Measurements from ENCODE around the gene HYPK. TPM values are rescaled to one million over a fixed set of nuclear protein-coding genes. Genes with fewer than 3 reads are reported as not detected.
A peak's percentile ranks its signal among the peaks of the same experiment; 100 is the strongest.
"Not testable (repeated sequence)": the region's sequence is repeated elsewhere in the genome, so short reads cannot be mapped to it uniquely, and the experiment has no call there.

Gene HYPK
- total RNA-seq, 6 experiments from 2014 or later, result 6.1 to 17.4 (median 9.1) TPM

DNA sequence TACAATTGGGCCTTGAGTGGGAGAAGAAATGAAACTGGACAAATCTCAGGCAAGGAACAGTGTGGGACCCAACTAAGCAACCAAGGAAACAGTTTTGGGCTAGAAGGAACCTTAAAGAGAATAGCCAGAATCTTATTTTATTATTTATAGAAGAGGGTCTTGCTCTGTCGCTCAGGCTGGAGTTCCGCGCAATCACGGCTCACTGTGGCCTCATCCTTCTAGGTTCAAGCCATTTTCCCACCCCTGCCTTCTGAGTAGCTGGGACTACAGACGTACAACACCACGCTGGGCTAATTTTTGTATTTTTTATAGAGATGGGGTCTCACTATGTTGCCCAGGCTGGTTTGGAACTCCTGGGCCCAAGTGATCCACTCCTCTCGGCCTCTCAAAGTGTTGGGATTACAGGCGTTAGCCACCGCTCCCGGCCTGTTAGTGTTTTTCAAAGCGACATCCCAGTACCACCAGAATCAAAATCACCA, 25.7 kb downstream of the HYPK start:
- intact Hi-C loops (cut with DNase I), result no loop called here
- Histone ChIP-seq H3K27ac (no peak overlapping the region), H3K9me3 (no peaks in the 10 kb centered on the region), H3K4me1 (peaks cover 0 to 20% (median 5%) of the 10 kb centered on the region in 4 donors), H3K36me3 (no peaks in the 10 kb centered on the region), H3K4me3 (peak overlapping the region in 2 of 3 donors; percentile 46 to 57), H3K27me3 (no peaks in the 10 kb centered on the region)
- WGBS (ENCODE audit: insufficient coverage, low coverage, low lambda C conversion rate, missing lambda C conversion rate), result 91% methylated on average over 11 of the region's 11 CpGs
- TF ChIP-seq POLR2A (IDR thresholded peaks at IDR 0.05), result no peak
- TF ChIP-seq, protein P1, sequence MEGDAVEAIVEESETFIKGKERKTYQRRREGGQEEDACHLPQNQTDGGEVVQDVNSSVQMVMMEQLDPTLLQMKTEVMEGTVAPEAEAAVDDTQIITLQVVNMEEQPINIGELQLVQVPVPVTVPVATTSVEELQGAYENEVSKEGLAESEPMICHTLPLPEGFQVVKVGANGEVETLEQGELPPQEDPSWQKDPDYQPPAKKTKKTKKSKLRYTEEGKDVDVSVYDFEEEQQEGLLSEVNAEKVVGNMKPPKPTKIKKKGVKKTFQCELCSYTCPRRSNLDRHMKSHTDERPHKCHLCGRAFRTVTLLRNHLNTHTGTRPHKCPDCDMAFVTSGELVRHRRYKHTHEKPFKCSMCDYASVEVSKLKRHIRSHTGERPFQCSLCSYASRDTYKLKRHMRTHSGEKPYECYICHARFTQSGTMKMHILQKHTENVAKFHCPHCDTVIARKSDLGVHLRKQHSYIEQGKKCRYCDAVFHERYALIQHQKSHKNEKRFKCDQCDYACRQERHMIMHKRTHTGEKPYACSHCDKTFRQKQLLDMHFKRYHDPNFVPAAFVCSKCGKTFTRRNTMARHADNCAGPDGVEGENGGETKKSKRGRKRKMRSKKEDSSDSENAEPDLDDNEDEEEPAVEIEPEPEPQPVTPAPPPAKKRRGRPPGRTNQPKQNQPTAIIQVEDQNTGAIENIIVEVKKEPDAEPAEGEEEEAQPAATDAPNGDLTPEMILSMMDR (IDR thresholded peaks at IDR 0.05), result no peak
- DNase-seq, result no peak
- ATAC-seq, result no peak

DNA sequence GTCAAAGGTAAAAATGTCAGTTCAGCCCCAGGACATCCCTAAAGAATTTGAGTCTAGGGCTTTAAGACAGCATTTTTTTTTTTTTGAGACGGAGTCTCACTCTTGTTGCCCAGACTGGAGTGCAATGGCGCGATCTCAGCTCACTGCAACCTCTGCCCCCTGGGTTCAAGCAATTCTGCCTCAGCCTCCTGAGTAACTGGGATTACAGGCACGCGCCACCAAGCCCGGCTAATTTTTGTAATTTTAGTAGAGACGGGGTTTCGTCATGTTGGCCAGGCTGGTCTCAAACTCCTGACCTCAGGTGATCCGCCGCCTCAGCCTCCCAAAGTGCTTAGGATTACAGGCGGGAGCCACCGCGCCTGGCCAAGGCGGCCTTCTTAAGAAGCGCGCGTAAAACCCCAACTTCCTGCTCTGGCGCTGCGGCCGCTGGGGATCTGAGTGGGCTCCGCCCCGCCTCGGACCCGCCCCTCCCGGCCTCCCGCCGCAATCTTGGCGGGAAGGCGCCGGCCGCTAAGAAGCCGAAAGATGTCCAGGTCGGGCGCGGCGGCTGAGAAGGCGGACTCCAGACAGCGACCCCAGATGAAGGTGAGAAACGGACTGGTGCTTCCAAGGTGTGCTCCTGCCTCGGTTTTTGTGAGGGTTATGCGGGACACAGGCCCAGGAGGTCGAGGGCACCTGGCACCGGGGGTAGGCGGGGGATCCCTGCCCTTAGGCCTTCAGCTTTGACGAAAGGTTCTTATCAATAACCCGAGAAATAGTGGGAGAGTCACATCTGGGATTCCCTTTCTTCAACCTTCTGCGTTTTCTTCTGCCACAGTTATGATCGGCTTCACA, 26.3 kb downstream of the HYPK start, which contains the start of gene WDR76:
Gene WDR76 (plus strand): TSS at position 495 of the 834 bp plus-strand sequence. CDS start 31 bp downstream, at position 526.
- Histone ChIP-seq H3K9me3 (no peaks in the 10 kb centered on the region), H3K27me3 (no peaks in the 10 kb centered on the region), H3K4me3 (peak within 1 kb of the TSS; percentile 37 to 57 (median 46)), H3K36me3 (no peaks in the 10 kb centered on the region), H3K27ac (no peak within 1 kb of the TSS), H3K4me1 (peaks cover 0 to 17% (median 5%) of the 10 kb centered on the region in 4 donors)
- WGBS (ENCODE audit: insufficient coverage, low coverage, low lambda C conversion rate, missing lambda C conversion rate), result 15% methylated on average over 13 of the region's 48 CpGs
- peak; percentile 12 for TF ChIP-seq POLR2A (IDR thresholded peaks at IDR 0.05)
- TF ChIP-seq, protein P1 (IDR thresholded peaks at IDR 0.05), result no peak
- peak; percentile 77 to 86 (median 83) for DNase-seq
- intact Hi-C loops (cut with DNase I), result no loop called here
- peak; percentile 78 to 84 (median 84) for ATAC-seq

DNA sequence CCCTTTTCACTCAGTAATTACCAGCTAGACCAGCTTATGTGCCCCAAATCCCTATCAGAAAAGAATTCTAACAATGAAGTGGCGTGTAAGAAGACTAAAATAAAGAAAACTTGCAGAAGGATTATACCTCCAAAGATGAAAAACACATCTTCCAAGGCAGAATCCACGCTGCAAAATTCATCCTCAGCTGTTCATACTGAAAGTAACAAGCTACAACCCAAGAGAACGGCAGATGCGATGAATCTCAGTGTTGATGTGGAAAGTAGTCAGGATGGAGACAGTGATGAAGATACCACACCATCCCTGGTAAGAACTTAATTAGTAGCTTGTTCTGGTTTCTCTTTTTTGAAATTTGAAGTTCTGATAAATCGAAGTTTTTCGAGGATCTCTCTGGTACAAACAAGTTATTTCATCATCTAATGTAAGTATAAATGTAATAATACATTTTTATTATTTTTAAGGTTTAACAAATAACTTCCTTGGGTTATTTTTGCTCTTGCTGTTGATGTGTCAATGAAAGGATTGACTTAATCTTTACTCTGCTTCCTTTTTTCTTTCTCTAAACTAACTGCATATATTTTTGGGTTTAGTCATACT, 27.8 kb downstream of the HYPK start:
- no peak for ATAC-seq
- H3K9me3 ChIP-seq, result no peaks in the 10 kb centered on the region
- no peaks in the 10 kb centered on the region for H3K36me3 ChIP-seq
- no peaks in the 10 kb centered on the region for H3K27me3 ChIP-seq
- 63% methylated on average over 6 of the region's 6 CpGs for WGBS (ENCODE audit: insufficient coverage, low coverage, low lambda C conversion rate, missing lambda C conversion rate)
- no peak overlapping the region for H3K27ac ChIP-seq
- H3K4me1 ChIP-seq, result peaks cover 0 to 17% (median 4%) of the 10 kb centered on the region in 4 donors
- H3K4me3 ChIP-seq, result no peak overlapping the region
- TF ChIP-seq, protein P1 (IDR thresholded peaks at IDR 0.05), result no peak
- TF ChIP-seq POLR2A (IDR thresholded peaks at IDR 0.05), result no peak
- intact Hi-C loops (cut with DNase I), result no loop called here
- DNase-seq, result no peak

DNA sequence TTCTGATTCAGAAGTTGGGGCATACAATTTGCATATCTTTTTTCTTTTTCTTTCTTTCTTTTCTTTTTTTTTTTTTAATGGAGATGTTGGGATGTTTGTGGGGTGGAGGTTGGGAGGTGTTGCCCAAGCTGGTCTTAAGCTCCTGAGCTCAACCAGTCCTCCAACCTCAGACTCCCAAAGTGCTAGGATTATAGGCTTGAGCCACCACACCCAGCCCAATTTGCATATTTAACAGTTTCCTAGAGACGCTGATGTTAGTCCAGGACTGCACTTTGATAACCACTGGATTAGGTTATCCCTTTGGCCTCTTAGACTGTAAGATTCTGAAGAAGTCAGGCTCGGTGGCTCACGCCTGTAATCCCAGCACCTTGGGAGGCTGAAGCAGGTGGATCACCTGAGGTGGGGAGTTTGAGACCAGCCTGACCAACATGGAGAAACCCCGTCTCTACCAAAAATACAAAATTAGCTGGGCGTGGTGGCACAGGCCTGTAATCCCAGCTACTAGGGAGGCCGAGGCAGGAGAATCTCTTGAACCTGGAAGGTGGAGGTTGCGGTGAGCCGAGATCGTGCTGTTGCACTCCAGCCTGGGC, 29.6 kb downstream of the HYPK start:
- DNase-seq; H3K27ac ChIP-seq; H3K36me3 ChIP-seq; intact Hi-C loops (cut with DNase I); H3K27me3 ChIP-seq; H3K4me1 ChIP-seq; H3K9me3 ChIP-seq; ATAC-seq; H3K4me3 ChIP-seq: not testable (repeated sequence)
- 75% methylated on average over 5 of the region's 9 CpGs for WGBS (ENCODE audit: insufficient coverage, low coverage, low lambda C conversion rate, missing lambda C conversion rate)

DNA sequence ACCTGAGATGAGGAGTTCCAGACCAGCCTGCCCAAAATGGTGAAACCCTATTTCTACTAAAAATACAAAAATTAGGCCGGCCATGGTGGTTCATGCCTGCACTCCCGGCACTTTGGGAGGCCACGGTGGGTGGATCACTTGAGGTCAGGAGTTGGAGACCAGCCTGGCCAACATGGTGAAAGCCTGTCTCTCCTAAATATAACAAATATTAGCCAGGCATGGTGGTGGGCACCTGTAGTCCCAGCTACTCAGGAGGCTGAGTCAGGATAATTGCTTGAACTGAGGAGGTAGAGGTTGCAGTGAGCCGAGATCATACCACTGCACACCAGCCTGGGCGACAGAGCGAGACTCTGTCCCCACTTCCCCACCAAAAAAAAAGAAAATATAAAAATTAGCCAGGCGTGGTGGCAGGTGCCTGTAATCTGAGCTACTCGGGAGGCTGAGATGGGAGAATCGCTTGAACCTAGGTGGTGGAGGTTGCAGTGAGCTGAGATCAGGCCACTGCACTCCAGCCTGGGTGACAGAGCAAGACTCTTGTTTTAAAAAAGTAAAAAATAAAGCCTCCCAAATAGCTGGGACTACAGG, 30.4 kb downstream of the HYPK start:
- DNase-seq; H3K4me3 ChIP-seq; H3K36me3 ChIP-seq; ATAC-seq; intact Hi-C loops (cut with DNase I); H3K4me1 ChIP-seq; H3K27ac ChIP-seq; H3K9me3 ChIP-seq; H3K27me3 ChIP-seq: not testable (repeated sequence)
- 98% methylated on average over 9 of the region's 9 CpGs for WGBS (ENCODE audit: insufficient coverage, low coverage, low lambda C conversion rate, missing lambda C conversion rate)

DNA sequence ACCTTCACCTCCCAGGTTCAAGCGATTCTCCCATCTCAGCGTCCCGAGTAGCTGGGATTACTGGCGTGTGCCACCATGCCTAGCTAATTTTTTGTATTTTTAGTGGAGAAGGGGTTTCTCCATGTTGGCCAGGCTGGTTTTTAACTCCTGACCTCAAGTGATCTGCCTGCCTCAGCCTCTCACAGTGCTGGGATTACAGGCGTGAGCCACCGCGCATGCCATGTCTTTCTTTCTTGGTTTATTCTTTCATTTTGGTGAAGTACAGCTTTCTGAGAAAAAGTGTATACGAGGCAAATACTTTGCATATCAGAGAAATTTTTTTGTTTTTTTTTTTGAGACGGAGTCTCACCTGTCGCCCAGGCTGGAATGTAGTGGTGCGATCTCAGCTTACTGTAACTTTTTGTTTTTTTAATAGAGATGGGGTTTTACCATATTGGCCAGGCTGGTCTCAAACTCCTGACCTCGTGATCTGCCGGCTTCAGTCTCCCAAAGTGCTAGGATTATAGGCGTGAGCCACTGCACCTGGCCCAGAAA, 31.2 kb downstream of the HYPK start:
- H3K4me1 ChIP-seq; intact Hi-C loops (cut with DNase I); H3K27me3 ChIP-seq; DNase-seq; H3K9me3 ChIP-seq; ATAC-seq; H3K4me3 ChIP-seq; H3K36me3 ChIP-seq; H3K27ac ChIP-seq: not testable (repeated sequence)
- WGBS (ENCODE audit: insufficient coverage, low coverage, low lambda C conversion rate, missing lambda C conversion rate), result 93% methylated on average over 14 of the region's 14 CpGs

DNA sequence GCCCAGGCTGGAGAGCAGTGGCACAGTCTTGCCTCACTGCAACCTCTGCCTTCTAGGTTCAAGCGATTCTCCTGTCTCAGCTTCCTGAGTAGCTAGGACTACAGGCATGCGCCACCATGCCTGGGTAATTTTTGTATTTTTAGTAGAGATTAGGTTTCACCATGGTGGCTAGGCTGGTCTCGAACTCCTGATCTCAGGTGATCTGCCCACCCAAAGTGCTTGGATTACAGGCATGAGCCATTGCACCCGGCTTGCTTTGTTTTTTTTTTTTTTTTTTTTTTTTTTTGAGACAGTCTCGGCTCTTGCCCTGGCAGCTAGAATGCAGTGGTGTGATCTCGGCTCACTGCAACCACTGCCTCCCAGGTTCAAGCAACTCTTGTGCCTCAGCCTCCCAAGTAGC, 32.1 kb downstream of the HYPK start:
- H3K27me3 ChIP-seq; ATAC-seq; H3K4me3 ChIP-seq; H3K4me1 ChIP-seq; DNase-seq; H3K36me3 ChIP-seq; H3K27ac ChIP-seq; H3K9me3 ChIP-seq; intact Hi-C loops (cut with DNase I): not testable (repeated sequence)
- 88% methylated on average over 5 of the region's 6 CpGs for WGBS (ENCODE audit: insufficient coverage, low coverage, low lambda C conversion rate, missing lambda C conversion rate)
